SK-N-SH treated with all-trans-retinoic acid at 6 μM for 48 hours (cell line): Measurements from ENCODE around the gene GARNL3.

Experiments used
- ATAC-seq: fragments of 200-7000 bp; cut with Tn5 transposase; 3 replicates; pipeline ENCODE4 v1.9.1; 2020; ENCODE audit warnings: mild to moderate bottlenecking, moderate library complexity
- ARNTL ChIP-seq: fragments of 450-650 bp; formaldehyde crosslinking; IDR thresholded peaks from 2 replicates; pipeline ENCODE4 v1.5.0; 2020; ENCODE audit warnings: low read depth, mild to moderate bottlenecking, moderate library complexity, borderline replicate concordance
- CSDC2 ChIP-seq: fragments of 250-450 bp; sonication (Bioruptor Pico); IDR thresholded peaks from 2 replicates; pipeline ENCODE4 v1.5.0; 2020; ENCODE audit warnings: mild to moderate bottlenecking, moderate library complexity
- ESRRG ChIP-seq: fragments of 250-450 bp; sonication (Bioruptor Pico); IDR thresholded peaks from 2 replicates; pipeline ENCODE4 v1.6.1; 2021; ENCODE audit warnings: mild to moderate bottlenecking
- GLIS3 ChIP-seq: fragments of 250-450 bp; sonication (Bioruptor Pico); IDR thresholded peaks from 2 replicates; pipeline ENCODE4 v1.5.0; 2020; ENCODE audit warnings: mild to moderate bottlenecking, moderate library complexity
- ISL1 ChIP-seq: fragments of 250-450 bp; sonication (Bioruptor Pico); IDR thresholded peaks from 2 replicates; pipeline ENCODE4 v2.1.2; 2022; ENCODE audit warnings: mild to moderate bottlenecking, moderate library complexity
- RARB ChIP-seq: fragments of 250-450 bp; sonication (Bioruptor Pico); IDR thresholded peaks from 2 replicates; pipeline ENCODE4 v1.8.0; 2021; ENCODE audit warnings: mild to moderate bottlenecking, moderate library complexity
- SNAI2 ChIP-seq: fragments of 250-450 bp; sonication (Bioruptor Pico); IDR thresholded peaks from 2 replicates; pipeline ENCODE4 v1.5.0; 2020; ENCODE audit warnings: mild to moderate bottlenecking, moderate library complexity
- TCF4 ChIP-seq: fragments of 250-450 bp; sonication (Bioruptor Pico); IDR thresholded peaks from 2 replicates; pipeline ENCODE4 v1.8.0; 2021; ENCODE audit warnings: mild to moderate bottlenecking, moderate library complexity, borderline replicate concordance
- TOX ChIP-seq: fragments of 250-450 bp; sonication (Bioruptor Pico); IDR thresholded peaks from 2 replicates; pipeline ENCODE4 v1.8.0; 2021; ENCODE audit warnings: mild to moderate bottlenecking, moderate library complexity, borderline replicate concordance
- ZC3H10 ChIP-seq: fragments of 250-450 bp; sonication (Bioruptor Pico); IDR thresholded peaks from 2 replicates; pipeline ENCODE4 v1.5.1; 2021; ENCODE audit warnings: mild to moderate bottlenecking, moderate library complexity
- ZFP3 ChIP-seq: fragments of 250-450 bp; sonication (Bioruptor Pico); IDR thresholded peaks from 2 replicates; pipeline ENCODE4 v1.5.0; 2020; ENCODE audit warnings: mild to moderate bottlenecking, moderate library complexity
- ZFP30 ChIP-seq: fragments of 450-650 bp; formaldehyde crosslinking; IDR thresholded peaks from 2 replicates; pipeline ENCODE4 v1.5.0; 2022; ENCODE audit warnings: mild to moderate bottlenecking, moderate library complexity
- ZNF565 ChIP-seq: fragments of 450-650 bp; formaldehyde crosslinking; conservative IDR thresholded peaks from 2 replicates; pipeline ENCODE4 v1.5.0; 2020; ENCODE audit warnings: low read depth, mild to moderate bottlenecking, moderate library complexity
- ZNF70 ChIP-seq: fragments of 450-650 bp; formaldehyde crosslinking; IDR thresholded peaks from 2 replicates; pipeline ENCODE4 v1.5.0; 2020; ENCODE audit warnings: mild to moderate bottlenecking, moderate library complexity
- TF ChIP-seq, protein P1 (sequence below): fragments of 250-450 bp; sonication (Bioruptor Pico); IDR thresholded peaks from 2 replicates; pipeline ENCODE4 v1.8.0; 2021; ENCODE audit warnings: low read depth, mild to moderate bottlenecking, moderate library complexity, borderline replicate concordance
- TF ChIP-seq, protein P2 (sequence below): fragments of 250-450 bp; sonication (Bioruptor Pico); IDR thresholded peaks from 2 replicates; pipeline ENCODE4 v1.8.0; 2020; ENCODE audit warnings: mild to moderate bottlenecking, moderate library complexity, borderline replicate concordance
- TF ChIP-seq, protein P3 (sequence below): fragments of 250-450 bp; sonication (Bioruptor Pico); IDR thresholded peaks from 2 replicates; pipeline ENCODE4 v1.5.1; 2020; ENCODE audit warnings: low read depth, mild to moderate bottlenecking, moderate library complexity
- TF ChIP-seq, protein P4 (sequence below): fragments of 250-450 bp; sonication (Bioruptor Pico); IDR thresholded peaks from 2 replicates; pipeline ENCODE4 v1.5.1; 2021; ENCODE audit warnings: mild to moderate bottlenecking, moderate library complexity

GARNL3 gene

DNA sequence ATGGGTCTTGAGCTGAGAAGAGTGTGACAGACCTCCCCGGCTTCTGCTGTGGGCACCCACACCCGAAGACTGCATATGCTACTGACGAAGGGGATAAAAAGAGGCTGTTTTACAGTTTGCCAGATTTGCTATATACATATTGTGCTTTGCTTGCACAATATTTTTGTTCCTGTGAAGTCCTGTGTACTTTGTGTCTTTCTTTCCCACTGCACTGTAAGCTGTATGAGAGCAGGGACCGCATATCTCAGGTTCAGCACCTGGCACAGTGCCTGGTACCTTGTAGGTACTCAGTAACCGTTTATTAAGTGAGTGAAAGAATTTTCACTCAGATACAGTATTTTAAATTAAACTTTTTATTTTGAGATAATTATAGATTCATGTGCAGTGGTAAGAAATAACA is 8.2 kb upstream of the GARNL3 start:
- ATAC-seq, result no peak
- TF ChIP-seq ARNTL (CRISPR knock-in tag) (no peak), SNAI2 (CRISPR knock-in tag) (no peak), GLIS3 (CRISPR knock-in tag) (no peak), RARB (CRISPR knock-in tag) (no peak), ZNF565 (no peak), ESRRG (no peak)
- TF ChIP-seq, protein P1, sequence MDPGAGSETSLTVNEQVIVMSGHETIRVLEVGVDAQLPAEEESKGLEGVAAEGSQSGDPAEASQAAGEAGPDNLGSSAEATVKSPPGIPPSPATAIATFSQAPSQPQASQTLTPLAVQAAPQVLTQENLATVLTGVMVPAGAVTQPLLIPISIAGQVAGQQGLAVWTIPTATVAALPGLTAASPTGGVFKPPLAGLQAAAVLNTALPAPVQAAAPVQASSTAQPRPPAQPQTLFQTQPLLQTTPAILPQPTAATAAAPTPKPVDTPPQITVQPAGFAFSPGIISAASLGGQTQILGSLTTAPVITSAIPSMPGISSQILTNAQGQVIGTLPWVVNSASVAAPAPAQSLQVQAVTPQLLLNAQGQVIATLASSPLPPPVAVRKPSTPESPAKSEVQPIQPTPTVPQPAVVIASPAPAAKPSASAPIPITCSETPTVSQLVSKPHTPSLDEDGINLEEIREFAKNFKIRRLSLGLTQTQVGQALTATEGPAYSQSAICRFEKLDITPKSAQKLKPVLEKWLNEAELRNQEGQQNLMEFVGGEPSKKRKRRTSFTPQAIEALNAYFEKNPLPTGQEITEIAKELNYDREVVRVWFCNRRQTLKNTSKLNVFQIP (CRISPR knock-in tag), result no peak
- TF ChIP-seq, protein P2, sequence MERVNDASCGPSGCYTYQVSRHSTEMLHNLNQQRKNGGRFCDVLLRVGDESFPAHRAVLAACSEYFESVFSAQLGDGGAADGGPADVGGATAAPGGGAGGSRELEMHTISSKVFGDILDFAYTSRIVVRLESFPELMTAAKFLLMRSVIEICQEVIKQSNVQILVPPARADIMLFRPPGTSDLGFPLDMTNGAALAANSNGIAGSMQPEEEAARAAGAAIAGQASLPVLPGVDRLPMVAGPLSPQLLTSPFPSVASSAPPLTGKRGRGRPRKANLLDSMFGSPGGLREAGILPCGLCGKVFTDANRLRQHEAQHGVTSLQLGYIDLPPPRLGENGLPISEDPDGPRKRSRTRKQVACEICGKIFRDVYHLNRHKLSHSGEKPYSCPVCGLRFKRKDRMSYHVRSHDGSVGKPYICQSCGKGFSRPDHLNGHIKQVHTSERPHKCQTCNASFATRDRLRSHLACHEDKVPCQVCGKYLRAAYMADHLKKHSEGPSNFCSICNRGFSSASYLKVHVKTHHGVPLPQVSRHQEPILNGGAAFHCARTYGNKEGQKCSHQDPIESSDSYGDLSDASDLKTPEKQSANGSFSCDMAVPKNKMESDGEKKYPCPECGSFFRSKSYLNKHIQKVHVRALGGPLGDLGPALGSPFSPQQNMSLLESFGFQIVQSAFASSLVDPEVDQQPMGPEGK, result no peak
- TF ChIP-seq, protein P3, sequence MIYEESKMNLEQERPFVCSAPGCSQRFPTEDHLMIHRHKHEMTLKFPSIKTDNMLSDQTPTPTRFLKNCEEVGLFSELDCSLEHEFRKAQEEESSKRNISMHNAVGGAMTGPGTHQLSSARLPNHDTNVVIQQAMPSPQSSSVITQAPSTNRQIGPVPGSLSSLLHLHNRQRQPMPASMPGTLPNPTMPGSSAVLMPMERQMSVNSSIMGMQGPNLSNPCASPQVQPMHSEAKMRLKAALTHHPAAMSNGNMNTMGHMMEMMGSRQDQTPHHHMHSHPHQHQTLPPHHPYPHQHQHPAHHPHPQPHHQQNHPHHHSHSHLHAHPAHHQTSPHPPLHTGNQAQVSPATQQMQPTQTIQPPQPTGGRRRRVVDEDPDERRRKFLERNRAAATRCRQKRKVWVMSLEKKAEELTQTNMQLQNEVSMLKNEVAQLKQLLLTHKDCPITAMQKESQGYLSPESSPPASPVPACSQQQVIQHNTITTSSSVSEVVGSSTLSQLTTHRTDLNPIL (CRISPR knock-in tag), result no peak

DNA sequence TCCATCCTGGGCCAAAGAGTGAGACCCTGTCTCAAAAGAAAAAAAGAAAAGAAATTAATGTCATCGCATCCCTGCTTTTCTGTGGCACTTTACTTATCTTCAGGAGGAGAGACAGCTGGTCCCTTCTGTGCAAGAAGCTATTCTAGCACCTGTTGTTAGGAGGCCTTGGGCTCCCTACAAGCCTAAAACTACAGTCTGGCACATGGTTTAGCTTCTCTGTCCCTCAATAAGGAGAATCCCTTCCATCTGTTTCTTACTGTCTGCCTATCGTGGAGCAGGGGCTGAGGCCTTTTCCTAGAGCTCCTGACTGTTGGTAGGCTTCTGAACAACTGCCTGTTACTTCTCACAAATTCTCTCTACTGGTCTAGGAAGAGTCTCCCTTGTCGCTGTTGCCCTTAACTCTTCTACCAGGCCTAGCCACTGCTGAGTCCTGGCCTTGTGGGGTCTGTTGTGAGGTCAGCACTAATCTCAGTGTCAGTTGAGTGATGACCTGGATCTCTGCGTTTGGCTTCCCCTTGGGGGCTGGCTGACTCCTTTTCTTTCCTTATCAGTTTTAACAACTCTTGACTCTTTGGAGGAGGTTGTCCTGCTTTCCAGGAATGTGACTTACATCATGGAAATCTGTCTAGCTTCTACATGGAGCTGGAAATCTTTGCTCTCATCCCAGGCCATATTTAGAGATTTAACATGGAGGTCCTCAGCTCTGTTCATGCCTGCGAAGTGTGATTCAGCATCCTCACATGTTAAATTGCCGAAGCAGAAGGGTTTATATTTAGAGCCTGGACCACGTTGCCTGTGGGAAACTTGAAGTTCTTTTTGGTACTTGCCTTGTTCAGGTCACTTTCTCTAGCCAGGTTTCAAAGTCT is 5.7 kb upstream of the GARNL3 start:
- no peak for TF ChIP-seq TCF4
- TF ChIP-seq, protein P4, sequence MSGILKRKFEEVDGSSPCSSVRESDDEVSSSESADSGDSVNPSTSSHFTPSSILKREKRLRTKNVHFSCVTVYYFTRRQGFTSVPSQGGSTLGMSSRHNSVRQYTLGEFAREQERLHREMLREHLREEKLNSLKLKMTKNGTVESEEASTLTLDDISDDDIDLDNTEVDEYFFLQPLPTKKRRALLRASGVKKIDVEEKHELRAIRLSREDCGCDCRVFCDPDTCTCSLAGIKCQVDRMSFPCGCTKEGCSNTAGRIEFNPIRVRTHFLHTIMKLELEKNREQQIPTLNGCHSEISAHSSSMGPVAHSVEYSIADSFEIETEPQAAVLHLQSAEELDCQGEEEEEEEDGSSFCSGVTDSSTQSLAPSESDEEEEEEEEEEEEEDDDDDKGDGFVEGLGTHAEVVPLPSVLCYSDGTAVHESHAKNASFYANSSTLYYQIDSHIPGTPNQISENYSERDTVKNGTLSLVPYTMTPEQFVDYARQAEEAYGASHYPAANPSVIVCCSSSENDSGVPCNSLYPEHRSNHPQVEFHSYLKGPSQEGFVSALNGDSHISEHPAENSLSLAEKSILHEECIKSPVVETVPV (CRISPR knock-in tag), result no peak
- TF ChIP-seq TOX (CRISPR knock-in tag), result no peak
- TF ChIP-seq ZC3H10 (CRISPR knock-in tag), result no peak
- no peak for TF ChIP-seq ARNTL (CRISPR knock-in tag)
- TF ChIP-seq ISL1 (CRISPR knock-in tag), result no peak
- TF ChIP-seq, protein P2, result no peak
- no peak for TF ChIP-seq CSDC2 (CRISPR knock-in tag)
- no peak for TF ChIP-seq ZFP30 (CRISPR knock-in tag)
- no peak for TF ChIP-seq GLIS3 (CRISPR knock-in tag)
- no peak for TF ChIP-seq SNAI2 (CRISPR knock-in tag)
- TF ChIP-seq, protein P3 (CRISPR knock-in tag), result no peak
- TF ChIP-seq ZFP3 (CRISPR knock-in tag), result no peak
- TF ChIP-seq, protein P1 (CRISPR knock-in tag), result no peak
- TF ChIP-seq ESRRG, result no peak
- no peak for TF ChIP-seq ZNF70 (CRISPR knock-in tag)
- ATAC-seq, result no peak
